Astrocyte of the spinal cord (primary cell): ENCODE results near the gene MAPK8IP3.

ENCODE experiments used
- DNase-seq: peaks from one replicate; pipeline ENCODE4 v3.0.0; 2011; ENCODE audit warnings: low read depth, low spot score
- H3K4me3 ChIP-seq: 2 replicates; pipeline ENCODE4 v1.5.1; 2011; ENCODE audit warnings: low read depth, mild to moderate bottlenecking, low read length, moderate library complexity
- CTCF ChIP-seq: IDR thresholded peaks from 2 replicates; pipeline ENCODE4 v1.5.1; 2012; ENCODE audit warnings: low read depth, mild to moderate bottlenecking, low read length, inconsistent platforms
- in situ Hi-C: cut with HindIII; loops from 2 replicates; pipeline ENCODE4 v1.10.0; 2017; ENCODE audit warnings: low sequenced_read_pairs

MAPK8IP3 gene

GRCh38 chr16:1749152-1750117 lies 43.4 kb downstream of the MAPK8IP3 start:
- in situ Hi-C loops: no loop called here
- TF ChIP-seq CTCF: no peak
- H3K4me3 ChIP-seq: no peak overlapping the region
- DNase-seq: no peak

- no peak for TF ChIP-seq CTCF
- in situ Hi-C loops: no loop called here
- no peak overlapping the region for H3K4me3 ChIP-seq
- no peak for DNase-seq
Measured at GRCh38 chr16:1751946-1752345, 46.0 kb downstream of the MAPK8IP3 start.

- H3K4me3 ChIP-seq: no peak overlapping the region
- DNase-seq: no peak
- TF ChIP-seq CTCF: no peak
- in situ Hi-C loops: no loop called here
Measured at GRCh38 chr16:1752853-1753252, 46.9 kb downstream of the MAPK8IP3 start.

- in situ Hi-C loops: no loop called here
Measured at GRCh38 chr16:1754204-1754603, 48.2 kb downstream of the MAPK8IP3 start.

GRCh38 chr16:1757714-1758461 lies 51.9 kb downstream of the MAPK8IP3 start:
- in situ Hi-C loops: no loop called here
- no peak for TF ChIP-seq CTCF
- no peak for DNase-seq
- H3K4me3 ChIP-seq: no peak overlapping the region

More at GRCh38 chr16:1754204-1754603, 48.2 kb downstream of the MAPK8IP3 start:
- no peak overlapping the region for H3K4me3 ChIP-seq
- TF ChIP-seq CTCF: no peak
- DNase-seq: no peak

- no peak overlapping the region for H3K4me3 ChIP-seq
- TF ChIP-seq CTCF: no peak
- in situ Hi-C loops: no loop called here
- DNase-seq: no peak
Measured at GRCh38 chr16:1758923-1759322, 52.9 kb downstream of the MAPK8IP3 start.
